K562 (cell line): ENCODE data around the gene PPIA. TPM values are rescaled to one million over a fixed set of nuclear protein-coding genes. Genes with fewer than 3 reads are reported as not detected.
A peak's percentile ranks its signal among the peaks of the same experiment; 100 is the strongest.

Experiments used
- FOXP4 ChIP-seq: sonication (generic); formaldehyde crosslinking; IDR thresholded peaks from 2 replicates; pipeline ENCODE4 v1.8.0; 2022; ENCODE audit warnings: mild to moderate bottlenecking, missing genetic modification reagents, borderline replicate concordance
- ZNF518B ChIP-seq: fragments of 250-450 bp; sonication (Bioruptor Pico); IDR thresholded peaks from 2 replicates; pipeline ENCODE4 v1.5.0; 2021; ENCODE audit warnings: mild to moderate bottlenecking, moderate library complexity
- polyA plus RNA-seq, 8 experiments: library from polyadenylated mRNA; depleted of rRNA in 4 of 8; stranded (reverse) in 5 of 8; unstranded in 3 of 8; fragments of >200 nt; fragmentation: Nextera tagmentation in 2 of 8; fragmentation: Illumina TruSeq in 1 of 8; extraction: Ambion mirVana in 2 of 8; extraction: Trizol in 1 of 8; gene quantifications; 2 replicates each; pipeline versions ENCODE4 v1.2.1 to v1.2.3, GENCODE V29; 2011 to 2014; ENCODE audit warnings: inconsistent platforms in 1 of 8, missing spikeins in 1 of 8
- total RNA-seq, 7 experiments: library from RNA; depleted of rRNA in 6 of 7; stranded (reverse); fragments of >200 nt in 6 of 7; fragmentation: Illumina TruSeq in 2 of 7; extraction: Trizol in 2 of 7; gene quantifications; 2 replicates each; pipeline versions ENCODE4 v1.2.1 to v1.2.3, GENCODE V29; 2011 to 2021; ENCODE audit warnings: low replicate concordance in 1 of 7
- TF ChIP-seq, protein P1 (sequence below), 2 experiments: fragments of 450-650 bp; formaldehyde crosslinking in 1 of 2; IDR thresholded peaks; 2 replicates each; pipeline versions ENCODE4 v1.4.0 to v1.6.1; 2014 to 2020; ENCODE audit warnings: mild to moderate bottlenecking in 2 of 2, borderline replicate concordance in 1 of 2, low read depth in 1 of 2
- TF ChIP-seq, protein P2 (sequence below): fragments of 250-450 bp; sonication (Bioruptor Pico); IDR thresholded peaks from 2 replicates; pipeline ENCODE4 v1.4.0; 2020; ENCODE audit warnings: mild to moderate bottlenecking, moderate library complexity, borderline replicate concordance
- TF ChIP-seq, protein P3 (sequence below): fragments of 250-450 bp; sonication (Bioruptor Pico); IDR thresholded peaks from 2 replicates; pipeline ENCODE4 v1.8.0; 2021; ENCODE audit warnings: moderate library complexity, mild to moderate bottlenecking, inconsistent platforms

PPIA gene
- total and polyA plus RNA-seq, 9 of the 15 experiments (the other 6 are each of a cell fraction or from before 2014, with no cell fraction given) = 2,583 to 7,504 (median 3,973) TPM

DNA sequence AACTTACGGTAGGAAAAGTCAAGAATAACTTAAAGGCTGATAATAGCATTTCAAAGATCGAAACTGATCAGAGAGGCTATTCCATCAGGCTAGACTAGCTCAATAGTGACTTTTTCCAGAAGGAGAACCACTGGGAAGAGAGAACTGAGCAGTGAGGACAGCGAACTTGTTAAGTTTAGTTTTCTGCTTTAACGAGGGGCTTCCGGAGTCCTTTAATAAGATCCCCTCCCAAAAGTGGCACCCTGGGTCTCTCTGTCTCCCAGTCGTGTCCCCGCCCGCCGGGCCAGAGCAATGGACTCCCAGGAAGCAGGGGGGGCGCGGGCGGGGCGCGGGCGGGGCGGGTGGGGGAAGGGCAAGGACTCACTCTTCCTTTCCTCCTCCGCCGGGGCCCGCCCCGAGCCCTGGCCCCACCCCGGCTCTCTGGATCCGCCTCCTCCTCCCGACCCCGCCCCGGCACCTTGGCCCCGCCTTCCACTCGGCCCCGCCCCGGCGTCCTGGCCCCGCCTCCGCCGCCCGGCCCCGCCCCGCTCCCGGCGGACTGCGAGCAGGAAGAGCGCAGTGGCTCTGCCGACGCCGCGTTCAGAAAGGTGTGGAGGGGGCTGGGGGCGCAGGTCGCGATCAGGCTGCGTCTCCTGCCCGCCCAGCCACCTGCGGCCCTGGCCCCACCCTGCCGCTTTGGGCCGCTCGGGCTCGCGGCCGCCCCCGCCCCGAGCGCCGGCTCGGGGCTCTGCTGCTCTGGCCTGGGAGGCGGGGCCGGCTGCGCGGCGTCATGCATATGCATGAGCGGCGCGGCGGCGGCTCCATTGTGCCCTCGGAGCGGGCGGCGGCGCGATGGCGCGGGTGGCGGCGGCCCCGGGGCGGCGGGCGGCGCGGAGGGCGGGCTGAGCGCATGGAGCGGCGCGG, 48.2 kb upstream of the PPIA start, which contains the start of gene ZMIZ2 (continued):
- TF ChIP-seq, protein P1, sequence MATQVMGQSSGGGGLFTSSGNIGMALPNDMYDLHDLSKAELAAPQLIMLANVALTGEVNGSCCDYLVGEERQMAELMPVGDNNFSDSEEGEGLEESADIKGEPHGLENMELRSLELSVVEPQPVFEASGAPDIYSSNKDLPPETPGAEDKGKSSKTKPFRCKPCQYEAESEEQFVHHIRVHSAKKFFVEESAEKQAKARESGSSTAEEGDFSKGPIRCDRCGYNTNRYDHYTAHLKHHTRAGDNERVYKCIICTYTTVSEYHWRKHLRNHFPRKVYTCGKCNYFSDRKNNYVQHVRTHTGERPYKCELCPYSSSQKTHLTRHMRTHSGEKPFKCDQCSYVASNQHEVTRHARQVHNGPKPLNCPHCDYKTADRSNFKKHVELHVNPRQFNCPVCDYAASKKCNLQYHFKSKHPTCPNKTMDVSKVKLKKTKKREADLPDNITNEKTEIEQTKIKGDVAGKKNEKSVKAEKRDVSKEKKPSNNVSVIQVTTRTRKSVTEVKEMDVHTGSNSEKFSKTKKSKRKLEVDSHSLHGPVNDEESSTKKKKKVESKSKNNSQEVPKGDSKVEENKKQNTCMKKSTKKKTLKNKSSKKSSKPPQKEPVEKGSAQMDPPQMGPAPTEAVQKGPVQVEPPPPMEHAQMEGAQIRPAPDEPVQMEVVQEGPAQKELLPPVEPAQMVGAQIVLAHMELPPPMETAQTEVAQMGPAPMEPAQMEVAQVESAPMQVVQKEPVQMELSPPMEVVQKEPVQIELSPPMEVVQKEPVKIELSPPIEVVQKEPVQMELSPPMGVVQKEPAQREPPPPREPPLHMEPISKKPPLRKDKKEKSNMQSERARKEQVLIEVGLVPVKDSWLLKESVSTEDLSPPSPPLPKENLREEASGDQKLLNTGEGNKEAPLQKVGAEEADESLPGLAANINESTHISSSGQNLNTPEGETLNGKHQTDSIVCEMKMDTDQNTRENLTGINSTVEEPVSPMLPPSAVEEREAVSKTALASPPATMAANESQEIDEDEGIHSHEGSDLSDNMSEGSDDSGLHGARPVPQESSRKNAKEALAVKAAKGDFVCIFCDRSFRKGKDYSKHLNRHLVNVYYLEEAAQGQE (IDR thresholded peaks at IDR 0.05; ENCODE audit: borderline replicate concordance) = peak; percentile 96
- TF ChIP-seq, protein P1 (CRISPR knock-in tag; IDR thresholded peaks at IDR 0.05; ENCODE audit: low read depth) = no peak
- TF ChIP-seq, protein P2, sequence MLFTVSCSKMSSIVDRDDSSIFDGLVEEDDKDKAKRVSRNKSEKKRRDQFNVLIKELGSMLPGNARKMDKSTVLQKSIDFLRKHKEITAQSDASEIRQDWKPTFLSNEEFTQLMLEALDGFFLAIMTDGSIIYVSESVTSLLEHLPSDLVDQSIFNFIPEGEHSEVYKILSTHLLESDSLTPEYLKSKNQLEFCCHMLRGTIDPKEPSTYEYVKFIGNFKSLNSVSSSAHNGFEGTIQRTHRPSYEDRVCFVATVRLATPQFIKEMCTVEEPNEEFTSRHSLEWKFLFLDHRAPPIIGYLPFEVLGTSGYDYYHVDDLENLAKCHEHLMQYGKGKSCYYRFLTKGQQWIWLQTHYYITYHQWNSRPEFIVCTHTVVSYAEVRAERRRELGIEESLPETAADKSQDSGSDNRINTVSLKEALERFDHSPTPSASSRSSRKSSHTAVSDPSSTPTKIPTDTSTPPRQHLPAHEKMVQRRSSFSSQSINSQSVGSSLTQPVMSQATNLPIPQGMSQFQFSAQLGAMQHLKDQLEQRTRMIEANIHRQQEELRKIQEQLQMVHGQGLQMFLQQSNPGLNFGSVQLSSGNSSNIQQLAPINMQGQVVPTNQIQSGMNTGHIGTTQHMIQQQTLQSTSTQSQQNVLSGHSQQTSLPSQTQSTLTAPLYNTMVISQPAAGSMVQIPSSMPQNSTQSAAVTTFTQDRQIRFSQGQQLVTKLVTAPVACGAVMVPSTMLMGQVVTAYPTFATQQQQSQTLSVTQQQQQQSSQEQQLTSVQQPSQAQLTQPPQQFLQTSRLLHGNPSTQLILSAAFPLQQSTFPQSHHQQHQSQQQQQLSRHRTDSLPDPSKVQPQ (CRISPR knock-in tag) = no peak
- no peak for TF ChIP-seq ZNF518B (CRISPR knock-in tag)
- TF ChIP-seq FOXP4 = no peak
- TF ChIP-seq, protein P3, sequence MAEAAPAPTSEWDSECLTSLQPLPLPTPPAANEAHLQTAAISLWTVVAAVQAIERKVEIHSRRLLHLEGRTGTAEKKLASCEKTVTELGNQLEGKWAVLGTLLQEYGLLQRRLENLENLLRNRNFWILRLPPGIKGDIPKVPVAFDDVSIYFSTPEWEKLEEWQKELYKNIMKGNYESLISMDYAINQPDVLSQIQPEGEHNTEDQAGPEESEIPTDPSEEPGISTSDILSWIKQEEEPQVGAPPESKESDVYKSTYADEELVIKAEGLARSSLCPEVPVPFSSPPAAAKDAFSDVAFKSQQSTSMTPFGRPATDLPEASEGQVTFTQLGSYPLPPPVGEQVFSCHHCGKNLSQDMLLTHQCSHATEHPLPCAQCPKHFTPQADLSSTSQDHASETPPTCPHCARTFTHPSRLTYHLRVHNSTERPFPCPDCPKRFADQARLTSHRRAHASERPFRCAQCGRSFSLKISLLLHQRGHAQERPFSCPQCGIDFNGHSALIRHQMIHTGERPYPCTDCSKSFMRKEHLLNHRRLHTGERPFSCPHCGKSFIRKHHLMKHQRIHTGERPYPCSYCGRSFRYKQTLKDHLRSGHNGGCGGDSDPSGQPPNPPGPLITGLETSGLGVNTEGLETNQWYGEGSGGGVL (CRISPR knock-in tag) = no peak
